Activated CD8-positive, alpha-beta T cell treated with anti-CD3 and anti-CD28 coated beads, Interleukin-2, amount 10 ng/mL, durations not matched to agents 7 days and 5 days (primary cell): Measurements from ENCODE around the gene ZNF813. TPM values are rescaled to one million over a fixed set of nuclear protein-coding genes. Genes with fewer than 3 reads are reported as not detected.

Source experiments
- ATAC-seq: fragments of 150-1000 bp; cut with Tn5 transposase; one replicate; pipeline ENCODE4 v1.10.0; 2021; ENCODE audit warnings: moderate library complexity
- CTCF ChIA-PET: fragments of 350-600 bp; sonication (Branson Sonifier 250); formaldehyde crosslinking; loops from one replicate; lab custom pipeline; 2021; ENCODE audit warnings: antibody characterized with exemption; lab: Charles Lee
- POLR2A ChIA-PET: fragments of 350-600 bp; sonication (Branson Sonifier 250); formaldehyde crosslinking; loops from one replicate; lab custom pipeline; 2021; ENCODE audit warnings: antibody characterized with exemption; lab: Charles Lee
- DNase-seq: peaks from one replicate; pipeline ENCODE4 v3.0.0-alpha.2; 2020
- H3K27ac Mint-ChIP-seq: one replicate; pipeline ENCODE4 v1.8.0; 2021; ENCODE audit warnings: mild to moderate bottlenecking, mixed read lengths
- H3K27me3 Mint-ChIP-seq: one replicate; pipeline ENCODE4 v1.8.0; 2021; ENCODE audit warnings: low read depth, mixed read lengths
- H3K36me3 Mint-ChIP-seq: one replicate; pipeline ENCODE4 v1.8.0; 2021; ENCODE audit warnings: low read depth, mixed read lengths
- H3K4me1 Mint-ChIP-seq: one replicate; pipeline ENCODE4 v1.8.0; 2021; ENCODE audit warnings: low read depth, mixed read lengths
- H3K4me3 Mint-ChIP-seq: one replicate; pipeline ENCODE4 v1.8.0; 2021; ENCODE audit warnings: mild to moderate bottlenecking, mixed read lengths
- H3K9me3 Mint-ChIP-seq: one replicate; pipeline ENCODE4 v1.8.0; 2022; ENCODE audit warnings: mixed read lengths; ENCODE audit not compliant: insufficient read depth
- total RNA-seq, 2 experiments: library from RNA; stranded (reverse); gene quantifications; one replicate each; pipeline ENCODE4 v1.2.3, GENCODE V29; 2021

ZNF813 gene
- total RNA-seq, 2 experiments from 2014 or later = 5.0 to 6.2 TPM

- POLR2A ChIA-PET = interaction anchor here (0.5 kb wide), 1 partner anchor 695 kb away, joined by 4 read pairs; no protein-coding TSS in a partner anchor
- H3K27ac Mint-ChIP-seq = no peak overlapping the region
- H3K4me3 Mint-ChIP-seq = no peak overlapping the region
- CTCF ChIA-PET = no interaction called here
- H3K36me3 Mint-ChIP-seq = peaks cover 69% of the 10 kb centered on the region
- DNase-seq (no peak), ATAC-seq (no peak)
- peaks cover 15% of the 10 kb centered on the region for H3K9me3 Mint-ChIP-seq
- peaks cover 16% of the 10 kb centered on the region for H3K4me1 Mint-ChIP-seq
- H3K27me3 Mint-ChIP-seq = no peaks in the 10 kb centered on the region
These were observed 58.4 kb downstream of the ZNF813 start for GRCh38 chr19:53525922-53526321.

DNA sequence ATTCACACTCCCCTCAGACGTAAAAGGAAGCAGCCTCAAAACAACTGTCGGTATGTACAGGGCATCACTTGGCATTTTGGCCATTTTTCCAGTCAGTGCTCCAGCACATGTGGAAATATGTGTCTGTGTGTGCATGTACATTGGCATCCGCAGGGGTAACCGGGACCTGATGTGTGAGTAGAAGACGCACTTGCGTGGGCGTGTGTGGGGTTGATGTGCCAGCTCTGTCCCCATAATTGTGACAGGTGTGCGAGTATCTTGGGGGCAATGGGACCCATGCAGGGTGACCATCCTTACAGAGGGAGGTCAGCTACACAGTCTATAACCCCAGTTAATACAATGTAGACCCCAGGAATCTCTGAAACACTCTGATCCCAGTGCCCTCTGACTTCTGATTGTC, 63.1 kb downstream of the ZNF813 start:
- Mint-ChIP-seq H3K4me1 (no peaks in the 10 kb centered on the region), H3K27me3 (no peaks in the 10 kb centered on the region), H3K4me3 (no peak overlapping the region), H3K36me3 (peaks cover 45% of the 10 kb centered on the region), H3K27ac (no peak overlapping the region), H3K9me3 (peaks cover 11% of the 10 kb centered on the region)
- ATAC-seq (no peak), DNase-seq (no peak)
- CTCF ChIA-PET = no interaction called here
- POLR2A ChIA-PET = no interaction called here

DNA sequence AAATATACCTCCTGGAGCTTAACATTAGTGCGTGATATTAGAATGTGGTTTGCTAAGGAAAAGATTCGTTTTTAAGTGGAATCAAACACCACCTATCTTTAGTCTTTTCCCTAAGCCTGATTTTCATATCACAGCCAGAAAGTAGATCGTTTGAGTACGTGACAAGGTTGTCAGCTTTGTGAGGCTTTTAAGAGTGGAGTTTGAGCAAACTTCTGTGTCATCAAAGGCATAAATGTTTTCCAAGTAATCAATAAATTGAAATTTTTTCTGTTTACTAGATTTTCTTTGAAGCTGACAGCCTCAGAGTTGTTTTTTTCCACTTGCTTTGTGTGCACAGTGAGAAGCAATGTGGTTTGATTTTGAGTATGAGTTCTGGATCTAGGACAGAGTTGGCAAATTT, 63.9 kb downstream of the ZNF813 start:
- POLR2A ChIA-PET = no interaction called here
- no peak overlapping the region for H3K27ac Mint-ChIP-seq
- peaks cover 5% of the 10 kb centered on the region for H3K9me3 Mint-ChIP-seq
- CTCF ChIA-PET = no interaction called here
- H3K4me1 Mint-ChIP-seq = peaks cover 4% of the 10 kb centered on the region
- DNase-seq = no peak
- no peaks in the 10 kb centered on the region for H3K27me3 Mint-ChIP-seq
- no peak overlapping the region for H3K4me3 Mint-ChIP-seq
- H3K36me3 Mint-ChIP-seq = peaks cover 43% of the 10 kb centered on the region
- ATAC-seq = no peak

DNA sequence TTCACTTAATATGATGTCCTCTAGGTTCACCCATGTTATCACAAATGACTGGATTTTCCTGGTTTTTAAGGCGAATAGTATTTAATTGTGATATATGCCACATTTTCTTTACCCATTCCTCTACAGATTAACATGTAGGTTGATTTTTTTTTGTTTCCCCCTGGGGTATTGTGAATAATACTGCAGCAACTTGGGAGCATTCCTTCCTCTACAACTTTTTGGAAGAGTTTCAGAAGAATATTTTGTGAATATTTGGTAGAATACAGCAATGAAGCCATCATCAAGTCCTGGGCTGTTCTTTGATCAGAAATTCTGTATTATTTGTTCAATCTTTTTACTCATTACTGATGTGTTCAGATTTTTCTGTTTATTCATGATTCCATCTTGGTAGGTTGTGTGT, 64.8 kb downstream of the ZNF813 start:
- Mint-ChIP-seq H3K36me3 (peaks cover 48% of the 10 kb centered on the region), H3K27me3 (no peaks in the 10 kb centered on the region), H3K4me1 (peaks cover 13% of the 10 kb centered on the region), H3K9me3 (peaks cover 2% of the 10 kb centered on the region), H3K4me3 (no peak overlapping the region), H3K27ac (no peak overlapping the region)
- no peak for ATAC-seq
- DNase-seq = no peak
- ChIA-PET CTCF (no interaction called here), POLR2A (no interaction called here)

DNA sequence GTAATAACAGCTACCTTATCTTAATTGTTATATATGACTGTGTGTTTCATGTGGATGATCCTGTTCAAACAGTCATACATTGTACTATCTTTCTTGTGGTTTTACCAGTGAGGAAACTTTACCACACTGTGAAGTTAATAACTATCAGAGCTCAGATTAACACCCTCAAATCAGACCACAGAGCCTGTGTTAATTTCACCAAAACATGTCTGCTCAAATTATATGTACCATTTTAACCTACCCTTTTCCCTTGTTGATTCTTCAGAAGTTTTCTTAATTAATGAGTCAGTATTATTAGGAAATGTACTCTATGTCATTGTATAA, 68.7 kb downstream of the ZNF813 start:
- H3K4me3 Mint-ChIP-seq = no peak overlapping the region
- no peaks in the 10 kb centered on the region for H3K27me3 Mint-ChIP-seq
- CTCF ChIA-PET = no interaction called here
- H3K27ac Mint-ChIP-seq = peak overlapping the region; percentile 39
- H3K9me3 Mint-ChIP-seq = no peaks in the 10 kb centered on the region
- peaks cover 42% of the 10 kb centered on the region for H3K36me3 Mint-ChIP-seq
- peaks cover 22% of the 10 kb centered on the region for H3K4me1 Mint-ChIP-seq
- DNase-seq = no peak
- POLR2A ChIA-PET = interaction anchor here (1.0 kb wide), 1 partner anchor 16 kb away, joined by 5 read pairs; no protein-coding TSS in a partner anchor
- no peak for ATAC-seq

DNA sequence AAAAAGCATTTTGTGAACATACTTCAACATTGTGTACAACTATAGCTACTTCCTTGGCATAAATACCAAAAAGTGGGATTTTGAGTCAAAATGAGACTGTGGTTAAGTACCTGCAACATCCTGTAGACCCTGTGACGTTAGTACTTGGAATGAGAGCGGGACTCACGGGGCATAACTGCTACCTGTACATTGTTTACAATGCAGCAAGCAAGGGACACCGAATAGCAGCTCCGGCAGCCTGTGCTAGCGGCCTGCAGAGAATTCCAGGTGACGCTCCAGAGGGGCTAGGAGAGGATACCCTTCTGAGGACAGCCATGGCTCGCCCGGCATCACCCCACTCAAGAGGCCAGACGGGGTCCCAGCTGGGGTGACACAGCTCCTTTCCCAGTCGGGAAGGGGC, 69.6 kb downstream of the ZNF813 start:
- CTCF ChIA-PET = no interaction called here
- Mint-ChIP-seq H3K27me3 (no peaks in the 10 kb centered on the region), H3K9me3 (no peaks in the 10 kb centered on the region), H3K27ac (peak overlapping the region; percentile 90), H3K36me3 (peaks cover 47% of the 10 kb centered on the region), H3K4me3 (peak overlapping the region; percentile 83), H3K4me1 (peaks cover 22% of the 10 kb centered on the region)
- POLR2A ChIA-PET = no interaction called here
- ATAC-seq = no peak
- DNase-seq = peak; percentile 23

GRCh38 chr19:53537521-53538377, 70.2 kb downstream of the ZNF813 start, which contains the start of gene ZNF331:
Gene ZNF331 (plus strand): TSS chr19:53538145. CDS start chr19:53569377, 31,232 bp downstream.
- H3K4me3 Mint-ChIP-seq = peak within 1 kb of the TSS; percentile 83
- peaks cover 22% of the 10 kb centered on the region for H3K4me1 Mint-ChIP-seq
- peak within 1 kb of the TSS; percentile 90 for H3K27ac Mint-ChIP-seq
- H3K9me3 Mint-ChIP-seq = no peaks in the 10 kb centered on the region
- ChIA-PET POLR2A (no interaction called here), CTCF (no interaction called here)
- no peaks in the 10 kb centered on the region for H3K27me3 Mint-ChIP-seq
- peaks cover 48% of the 10 kb centered on the region for H3K36me3 Mint-ChIP-seq
- ATAC-seq (peak; percentile 84), DNase-seq (peak; percentile 86)

GRCh38 chr19:53538378-53539109, 71.0 kb downstream of the ZNF813 start:
- POLR2A ChIA-PET = no interaction called here
- DNase-seq (no peak), ATAC-seq (peak; percentile 24)
- H3K9me3 Mint-ChIP-seq = peaks cover under 1% of the 10 kb centered on the region
- peak overlapping the region; percentile 83 for H3K4me3 Mint-ChIP-seq
- CTCF ChIA-PET = no interaction called here
- no peaks in the 10 kb centered on the region for H3K27me3 Mint-ChIP-seq
- peaks cover 50% of the 10 kb centered on the region for H3K36me3 Mint-ChIP-seq
- H3K4me1 Mint-ChIP-seq = peaks cover 22% of the 10 kb centered on the region
- H3K27ac Mint-ChIP-seq = peak overlapping the region; percentile 90

- Mint-ChIP-seq H3K4me3 (no peak overlapping the region), H3K4me1 (peaks cover 22% of the 10 kb centered on the region), H3K27me3 (no peaks in the 10 kb centered on the region), H3K27ac (no peak overlapping the region), H3K9me3 (peaks cover 4% of the 10 kb centered on the region), H3K36me3 (peaks cover 55% of the 10 kb centered on the region)
- DNase-seq (no peak), ATAC-seq (no peak)
- ChIA-PET POLR2A (no interaction called here), CTCF (no interaction called here)
These were observed 72.6 kb downstream of the ZNF813 start for GRCh38 chr19:53540091-53540490.

- Mint-ChIP-seq H3K4me3 (no peak overlapping the region), H3K9me3 (peaks cover 4% of the 10 kb centered on the region), H3K27me3 (no peaks in the 10 kb centered on the region), H3K4me1 (peaks cover 13% of the 10 kb centered on the region), H3K27ac (no peak overlapping the region), H3K36me3 (peaks cover 50% of the 10 kb centered on the region)
- CTCF ChIA-PET = no interaction called here
- ATAC-seq = no peak
- POLR2A ChIA-PET = no interaction called here
- DNase-seq = no peak
These were observed 74.4 kb downstream of the ZNF813 start for GRCh38 chr19:53541971-53542370.

DNA sequence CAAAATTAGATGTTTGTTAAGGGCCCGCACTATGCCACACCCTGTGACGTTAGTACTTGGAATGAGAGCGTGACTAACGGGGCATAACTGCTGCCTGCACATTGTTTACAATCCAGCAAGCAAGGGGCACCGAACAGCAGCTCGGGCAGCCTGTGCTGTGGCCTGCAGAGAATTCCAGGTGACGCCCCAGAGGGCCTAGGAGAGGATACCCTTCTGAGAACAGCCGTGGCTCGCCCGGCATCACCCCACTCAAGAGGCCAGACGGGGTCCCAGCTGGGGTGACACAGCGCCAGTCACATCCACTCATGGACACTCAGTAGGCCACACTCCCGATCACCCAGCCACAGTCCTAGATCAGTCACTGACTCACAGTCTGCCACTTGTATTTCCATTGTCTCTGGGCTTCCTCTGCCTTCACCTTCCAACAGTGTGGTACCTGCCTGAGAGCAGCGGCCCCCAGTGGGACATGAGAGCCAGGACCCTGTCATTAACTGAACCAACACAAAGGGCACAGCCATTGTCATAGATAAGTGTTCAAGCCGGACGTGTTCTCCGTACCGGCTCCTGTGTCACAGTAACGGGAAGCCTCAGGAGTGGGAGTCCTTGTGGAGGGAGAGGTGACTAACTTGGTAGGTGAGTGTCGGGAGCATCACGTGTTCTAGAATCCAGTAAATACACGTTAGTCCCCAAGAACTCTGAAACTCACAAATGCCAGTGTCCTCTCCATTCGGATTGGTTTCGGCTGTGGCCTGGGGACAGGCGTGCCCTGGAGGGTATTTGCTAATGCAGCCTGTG, 77.9 kb downstream of the ZNF813 start:
- peaks cover 4% of the 10 kb centered on the region for H3K9me3 Mint-ChIP-seq
- H3K36me3 Mint-ChIP-seq = peaks cover 35% of the 10 kb centered on the region
- H3K4me1 Mint-ChIP-seq = no peaks in the 10 kb centered on the region
- no peak for ATAC-seq
- no peak for DNase-seq
- no peak overlapping the region for H3K27ac Mint-ChIP-seq
- H3K27me3 Mint-ChIP-seq = no peaks in the 10 kb centered on the region
- ChIA-PET CTCF (no interaction called here), POLR2A (no interaction called here)
- no peak overlapping the region for H3K4me3 Mint-ChIP-seq
